Dedifferentiated amniotic fluid mesenchymal stem cell (primary cell): ENCODE measurements around the gene HLCS.

ENCODE experiments used
- DNase-seq: peaks from one replicate; pipeline ENCODE4 v3.0.0-alpha.2; 2016; ENCODE audit errors: extremely low spot score

Gene HLCS

GRCh38 chr21:36745459-36745858, 221.0 kb downstream of the HLCS start:
- DNase-seq, result no peak

GRCh38 chr21:36744560-36745231, 221.8 kb downstream of the HLCS start:
- DNase-seq, result no peak

- DNase-seq, result no peak
These were observed 222.3 kb downstream of the HLCS start for GRCh38 chr21:36744190-36744559.

GRCh38 chr21:36743446-36743845, 223.0 kb downstream of the HLCS start:
- DNase-seq, result no peak

GRCh38 chr21:36743008-36743407, 223.5 kb downstream of the HLCS start:
- no peak for DNase-seq

- DNase-seq, result no peak
These were observed 225.0 kb downstream of the HLCS start for GRCh38 chr21:36741506-36741905.

GRCh38 chr21:36738489-36739126, 227.9 kb downstream of the HLCS start:
- no peak for DNase-seq

GRCh38 chr21:36735724-36736320, 230.6 kb downstream of the HLCS start:
- DNase-seq, result no peak

GRCh38 chr21:36735201-36735515, 231.3 kb downstream of the HLCS start:
- DNase-seq, result no peak

- DNase-seq, result no peak
These were observed 231.9 kb downstream of the HLCS start for GRCh38 chr21:36734367-36735200.

GRCh38 chr21:36733857-36734256, 232.6 kb downstream of the HLCS start:
- DNase-seq, result no peak

GRCh38 chr21:36732761-36733160, 233.7 kb downstream of the HLCS start:
- no peak for DNase-seq

- DNase-seq, result no peak
These were observed 234.3 kb downstream of the HLCS start for GRCh38 chr21:36732217-36732616.

GRCh38 chr21:36730291-36731281, 235.9 kb downstream of the HLCS start:
- DNase-seq, result no peak

GRCh38 chr21:36729310-36729970, 237.0 kb downstream of the HLCS start:
- no peak for DNase-seq

- DNase-seq, result no peak
These were observed 237.9 kb downstream of the HLCS start for GRCh38 chr21:36728371-36729111.

GRCh38 chr21:36727866-36728265, 238.6 kb downstream of the HLCS start:
- no peak for DNase-seq

GRCh38 chr21:36725793-36726386, 240.6 kb downstream of the HLCS start:
- DNase-seq, result no peak

GRCh38 chr21:36724660-36725059, 241.8 kb downstream of the HLCS start:
- no peak for DNase-seq
